ENCODE results near the gene CLC.

The CLC gene

DNA sequence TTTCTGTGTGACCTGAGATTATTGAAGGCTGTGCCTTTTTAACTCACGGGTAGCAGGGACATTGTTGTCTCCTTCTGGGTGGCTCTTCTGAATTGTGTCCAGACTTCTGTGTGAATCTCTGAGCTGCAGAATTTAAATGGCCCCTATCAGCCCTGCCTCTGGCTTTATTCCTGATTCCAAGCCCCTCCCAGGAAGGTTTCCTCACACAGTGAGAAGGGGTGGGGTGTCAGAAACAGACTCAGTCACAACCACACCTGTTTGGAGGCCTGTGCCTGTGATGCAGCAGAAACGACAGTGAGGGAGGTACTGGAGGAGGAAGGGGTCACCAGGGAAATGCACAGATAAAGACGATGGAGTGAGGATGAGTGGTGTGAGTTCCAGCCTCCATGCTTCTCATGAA is at the start of gene CLC:
Gene CLC, minus strand, starts transcription at position 139 of the 400 bp plus-strand sequence. Its CDS starts 77 bp downstream, at position 62.
- TF ChIP-seq, protein P1, sequence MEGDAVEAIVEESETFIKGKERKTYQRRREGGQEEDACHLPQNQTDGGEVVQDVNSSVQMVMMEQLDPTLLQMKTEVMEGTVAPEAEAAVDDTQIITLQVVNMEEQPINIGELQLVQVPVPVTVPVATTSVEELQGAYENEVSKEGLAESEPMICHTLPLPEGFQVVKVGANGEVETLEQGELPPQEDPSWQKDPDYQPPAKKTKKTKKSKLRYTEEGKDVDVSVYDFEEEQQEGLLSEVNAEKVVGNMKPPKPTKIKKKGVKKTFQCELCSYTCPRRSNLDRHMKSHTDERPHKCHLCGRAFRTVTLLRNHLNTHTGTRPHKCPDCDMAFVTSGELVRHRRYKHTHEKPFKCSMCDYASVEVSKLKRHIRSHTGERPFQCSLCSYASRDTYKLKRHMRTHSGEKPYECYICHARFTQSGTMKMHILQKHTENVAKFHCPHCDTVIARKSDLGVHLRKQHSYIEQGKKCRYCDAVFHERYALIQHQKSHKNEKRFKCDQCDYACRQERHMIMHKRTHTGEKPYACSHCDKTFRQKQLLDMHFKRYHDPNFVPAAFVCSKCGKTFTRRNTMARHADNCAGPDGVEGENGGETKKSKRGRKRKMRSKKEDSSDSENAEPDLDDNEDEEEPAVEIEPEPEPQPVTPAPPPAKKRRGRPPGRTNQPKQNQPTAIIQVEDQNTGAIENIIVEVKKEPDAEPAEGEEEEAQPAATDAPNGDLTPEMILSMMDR (IDR thresholded peaks at IDR 0.05; ENCODE audit: low read depth, low read length) = no peak
- TF ChIP-seq POLR2A (IDR thresholded peaks at IDR 0.05; ENCODE audit: extremely low read depth, insufficient read length) (no peak), MYC (IDR thresholded peaks at IDR 0.05; ENCODE audit: low read depth, low read length) (no peak)
- TF ChIP-seq, protein P2, sequence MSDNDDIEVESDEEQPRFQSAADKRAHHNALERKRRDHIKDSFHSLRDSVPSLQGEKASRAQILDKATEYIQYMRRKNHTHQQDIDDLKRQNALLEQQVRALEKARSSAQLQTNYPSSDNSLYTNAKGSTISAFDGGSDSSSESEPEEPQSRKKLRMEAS (IDR thresholded peaks at IDR 0.05; ENCODE audit: low read depth, low read length) = no peak
- H3K4me3 ChIP-seq (ENCODE audit: low read depth, low read length) = no peak within 1 kb of the TSS
- no peak for DNase-seq (ENCODE audit: low read depth)

DNA sequence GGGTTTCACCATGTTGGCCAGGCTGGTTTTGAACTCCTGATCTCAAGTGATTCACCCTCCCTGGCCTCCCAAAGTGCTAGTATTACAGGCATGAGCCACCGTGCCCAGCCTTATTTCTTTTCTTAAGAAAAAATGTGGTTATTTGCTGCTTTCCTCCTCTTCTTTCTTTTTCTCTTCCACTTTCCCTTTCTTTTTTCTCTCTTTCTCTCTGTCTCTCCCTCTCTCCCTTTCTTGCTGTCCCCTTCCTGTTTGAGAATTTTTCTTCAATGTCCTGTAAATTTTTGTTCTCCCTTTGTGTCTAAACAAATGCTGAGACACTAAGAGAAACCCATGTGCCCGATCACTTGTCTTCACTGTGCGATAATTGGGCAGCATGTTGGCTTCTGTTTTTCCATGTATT is 43.1 kb upstream of the CLC start:
- DNase-seq (ENCODE audit: low read depth) = no peak
- no peak overlapping the region for H3K4me3 ChIP-seq (ENCODE audit: low read depth, low read length)
- TF ChIP-seq MYC (IDR thresholded peaks at IDR 0.05; ENCODE audit: low read depth, low read length) = no peak
- TF ChIP-seq, protein P2 (IDR thresholded peaks at IDR 0.05; ENCODE audit: low read depth, low read length) = no peak
- no peak for TF ChIP-seq POLR2A (IDR thresholded peaks at IDR 0.05; ENCODE audit: extremely low read depth, insufficient read length)
- TF ChIP-seq, protein P1 (IDR thresholded peaks at IDR 0.05; ENCODE audit: low read depth, low read length) = no peak

DNA sequence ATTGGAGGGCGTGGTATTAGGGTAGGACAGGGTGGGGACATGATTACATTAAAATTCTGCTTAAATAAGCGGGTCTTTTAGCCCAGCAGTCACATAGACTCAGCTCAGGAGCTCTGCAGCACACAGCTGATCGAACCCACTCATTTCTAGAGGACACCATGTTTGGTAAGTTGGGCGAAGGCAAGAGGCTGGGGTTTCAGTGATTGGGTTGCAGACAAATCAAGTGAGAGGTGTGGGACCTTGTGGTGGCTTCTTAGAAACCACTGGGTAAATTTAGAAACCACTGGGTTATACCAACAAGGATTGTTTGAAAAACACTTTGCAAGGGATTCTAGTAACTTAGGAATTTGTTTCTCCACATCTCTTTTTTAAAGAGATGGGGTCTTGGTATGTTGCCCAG is 40.9 kb upstream of the CLC start, which contains the start of gene LEUTX:
Gene LEUTX, plus strand, starts transcription at position 92 of the 400 bp plus-strand sequence. Its CDS starts 67 bp downstream, at position 159.
- no peak within 1 kb of the TSS for H3K4me3 ChIP-seq (ENCODE audit: low read depth, low read length)
- TF ChIP-seq MYC (IDR thresholded peaks at IDR 0.05; ENCODE audit: low read depth, low read length) = no peak
- TF ChIP-seq, protein P1 (IDR thresholded peaks at IDR 0.05; ENCODE audit: low read depth, low read length) = no peak
- TF ChIP-seq, protein P2 (IDR thresholded peaks at IDR 0.05; ENCODE audit: low read depth, low read length) = no peak
- no peak for TF ChIP-seq POLR2A (IDR thresholded peaks at IDR 0.05; ENCODE audit: extremely low read depth, insufficient read length)
- no peak for DNase-seq (ENCODE audit: low read depth)

DNA sequence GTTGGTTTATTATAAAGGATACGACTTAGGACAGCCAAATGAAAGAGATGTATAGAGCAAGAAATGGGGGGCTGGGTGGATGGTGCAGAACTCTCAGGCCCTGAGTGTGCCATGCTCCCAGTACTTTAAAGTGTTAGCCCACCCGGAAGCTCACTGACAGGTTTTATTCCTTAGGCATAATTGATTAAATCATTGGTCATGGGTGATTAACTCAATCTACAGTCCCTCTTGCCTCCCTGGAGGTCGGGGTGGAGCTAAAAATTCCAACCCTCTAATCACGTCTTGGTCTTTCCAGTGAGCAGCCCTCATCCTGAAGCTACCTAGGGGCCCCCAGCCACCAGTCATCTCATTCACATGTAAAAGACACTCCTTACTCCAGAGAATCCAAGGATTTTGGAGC is 31.0 kb upstream of the CLC start:
- TF ChIP-seq POLR2A (IDR thresholded peaks at IDR 0.05; ENCODE audit: extremely low read depth, insufficient read length) (no peak), MYC (IDR thresholded peaks at IDR 0.05; ENCODE audit: low read depth, low read length) (no peak)
- TF ChIP-seq, protein P2 (IDR thresholded peaks at IDR 0.05; ENCODE audit: low read depth, low read length) = no peak
- TF ChIP-seq, protein P1 (IDR thresholded peaks at IDR 0.05; ENCODE audit: low read depth, low read length) = no peak
- no peak for DNase-seq (ENCODE audit: low read depth)
- H3K4me3 ChIP-seq (ENCODE audit: low read depth, low read length) = no peak overlapping the region

DNA sequence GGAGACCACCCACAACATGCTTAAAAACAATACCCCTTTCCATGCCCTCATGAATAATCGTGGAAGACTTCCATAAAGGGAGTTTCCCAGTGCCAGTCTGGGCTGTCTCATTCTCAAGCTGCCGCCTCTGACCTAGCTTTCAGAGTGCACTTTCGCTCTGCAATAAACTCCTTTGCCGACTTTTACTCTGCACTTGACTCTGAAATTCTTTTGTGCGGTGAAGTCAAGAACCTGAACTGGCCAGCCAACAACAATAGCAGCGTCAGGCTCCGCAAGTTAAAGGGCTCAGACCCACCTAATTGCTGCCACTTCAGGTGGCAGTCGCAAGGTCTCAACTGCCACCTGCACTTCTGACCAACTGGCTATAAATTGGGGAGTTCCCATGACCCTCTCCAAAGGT is 30.5 kb upstream of the CLC start:
- TF ChIP-seq, protein P1 (IDR thresholded peaks at IDR 0.05; ENCODE audit: low read depth, low read length) = no peak
- no peak for TF ChIP-seq MYC (IDR thresholded peaks at IDR 0.05; ENCODE audit: low read depth, low read length)
- no peak for TF ChIP-seq POLR2A (IDR thresholded peaks at IDR 0.05; ENCODE audit: extremely low read depth, insufficient read length)
- TF ChIP-seq, protein P2 (IDR thresholded peaks at IDR 0.05; ENCODE audit: low read depth, low read length) = no peak
- H3K4me3 ChIP-seq (ENCODE audit: low read depth, low read length) = no peak overlapping the region
- no peak for DNase-seq (ENCODE audit: low read depth)

Data from NB4 (cell line).